PFSK-1 (cell line): ENCODE results near the gene FAM20C.

ENCODE experiments used
- POLR2AphosphoS5 ChIP-seq: IDR thresholded peaks from 2 replicates; pipeline ENCODE4 v1.6.1; 2012; ENCODE audit warnings: low read depth, mild to moderate bottlenecking, control low read depth, low read length, moderate library complexity
- TF ChIP-seq, protein P1 (sequence below), 2 experiments: IDR thresholded peaks; 2 replicates each; pipeline versions ENCODE4 v1.6.1 to v1.8.0; 2011 to 2012; ENCODE audit warnings: low read depth in 2 of 2, low read length in 2 of 2, control low read depth in 1 of 2, inconsistent platforms in 1 of 2, mild to moderate bottlenecking in 1 of 2, moderate library complexity in 1 of 2; ENCODE audit not compliant: insufficient read depth in 1 of 2

GRCh38 chr7:167976-168791 lies 24.2 kb upstream of the FAM20C start:
- TF ChIP-seq, protein P1, sequence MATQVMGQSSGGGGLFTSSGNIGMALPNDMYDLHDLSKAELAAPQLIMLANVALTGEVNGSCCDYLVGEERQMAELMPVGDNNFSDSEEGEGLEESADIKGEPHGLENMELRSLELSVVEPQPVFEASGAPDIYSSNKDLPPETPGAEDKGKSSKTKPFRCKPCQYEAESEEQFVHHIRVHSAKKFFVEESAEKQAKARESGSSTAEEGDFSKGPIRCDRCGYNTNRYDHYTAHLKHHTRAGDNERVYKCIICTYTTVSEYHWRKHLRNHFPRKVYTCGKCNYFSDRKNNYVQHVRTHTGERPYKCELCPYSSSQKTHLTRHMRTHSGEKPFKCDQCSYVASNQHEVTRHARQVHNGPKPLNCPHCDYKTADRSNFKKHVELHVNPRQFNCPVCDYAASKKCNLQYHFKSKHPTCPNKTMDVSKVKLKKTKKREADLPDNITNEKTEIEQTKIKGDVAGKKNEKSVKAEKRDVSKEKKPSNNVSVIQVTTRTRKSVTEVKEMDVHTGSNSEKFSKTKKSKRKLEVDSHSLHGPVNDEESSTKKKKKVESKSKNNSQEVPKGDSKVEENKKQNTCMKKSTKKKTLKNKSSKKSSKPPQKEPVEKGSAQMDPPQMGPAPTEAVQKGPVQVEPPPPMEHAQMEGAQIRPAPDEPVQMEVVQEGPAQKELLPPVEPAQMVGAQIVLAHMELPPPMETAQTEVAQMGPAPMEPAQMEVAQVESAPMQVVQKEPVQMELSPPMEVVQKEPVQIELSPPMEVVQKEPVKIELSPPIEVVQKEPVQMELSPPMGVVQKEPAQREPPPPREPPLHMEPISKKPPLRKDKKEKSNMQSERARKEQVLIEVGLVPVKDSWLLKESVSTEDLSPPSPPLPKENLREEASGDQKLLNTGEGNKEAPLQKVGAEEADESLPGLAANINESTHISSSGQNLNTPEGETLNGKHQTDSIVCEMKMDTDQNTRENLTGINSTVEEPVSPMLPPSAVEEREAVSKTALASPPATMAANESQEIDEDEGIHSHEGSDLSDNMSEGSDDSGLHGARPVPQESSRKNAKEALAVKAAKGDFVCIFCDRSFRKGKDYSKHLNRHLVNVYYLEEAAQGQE (IDR thresholded peaks at IDR 0.05; ENCODE audit: insufficient read depth in 1 of 2, low read depth in 2 of 2, low read length in 2 of 2): no peak
- TF ChIP-seq POLR2AphosphoS5: no peak
